ENCODE results near the gene RAB27A. TPM values are rescaled to one million over a fixed set of nuclear protein-coding genes. Genes with fewer than 3 reads are reported as not detected.

Gene RAB27A
- polyA plus RNA-seq, 4 donors, result 15.5 to 19.2 (median 18.2) TPM

GRCh38 chr15:55230953-55231352, 58.7 kb downstream of the RAB27A start:
- DNase-seq (ENCODE audit: low read depth in 4 of 4, low spot score in 2 of 4), result no peak

DNA sequence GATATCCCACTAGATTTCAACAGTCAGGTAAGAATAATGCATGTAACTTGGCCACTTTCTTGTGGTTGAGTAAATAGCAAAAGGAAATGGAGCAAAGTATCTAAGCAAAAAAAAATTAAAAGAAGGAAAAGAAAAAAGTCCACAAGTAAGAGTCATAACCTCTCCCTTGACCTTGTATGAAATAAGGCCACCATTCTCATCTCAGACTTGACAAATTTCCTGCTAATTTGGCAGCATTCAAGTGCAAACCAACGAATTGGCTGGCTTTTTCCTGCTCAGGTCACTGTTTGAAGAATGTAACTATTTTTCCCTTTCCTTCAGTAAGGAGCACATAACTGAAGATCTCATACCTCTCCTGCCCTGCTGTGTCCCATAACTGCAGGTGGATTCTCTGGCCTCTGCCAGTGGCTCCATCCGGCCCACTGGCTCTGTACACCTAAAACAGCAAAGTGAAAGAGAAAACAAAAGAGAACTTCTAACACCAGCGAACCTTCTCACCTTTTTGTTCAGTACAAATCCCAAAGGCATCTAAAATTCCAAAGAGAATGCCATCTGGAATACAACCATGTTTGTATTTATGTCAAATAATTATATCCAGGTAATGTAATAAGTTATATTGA, 59.5 kb downstream of the RAB27A start:
- no peak for DNase-seq (ENCODE audit: low read depth in 4 of 4, low spot score in 2 of 4)

DNA sequence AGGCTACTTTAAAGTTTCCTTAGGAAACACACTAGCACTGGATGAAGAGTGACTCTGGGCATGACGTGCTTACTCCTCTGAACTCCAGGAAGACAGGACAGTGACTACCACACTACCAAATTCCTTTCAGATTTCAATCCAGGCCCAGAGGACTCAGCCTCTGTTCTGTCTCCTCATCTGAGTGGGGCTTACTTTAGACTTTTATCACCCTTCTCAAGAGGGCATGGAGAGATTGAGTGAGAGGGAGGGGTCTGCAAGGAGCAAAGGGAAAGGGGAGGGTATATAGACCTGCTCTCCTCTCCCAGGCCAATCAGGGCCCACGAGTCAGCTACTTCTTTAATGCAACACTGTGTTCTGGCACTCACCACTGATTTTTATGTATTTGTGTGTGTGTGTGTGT, 63.5 kb downstream of the RAB27A start:
- DNase-seq (ENCODE audit: low read depth in 4 of 4, low spot score in 2 of 4), result no peak

DNA sequence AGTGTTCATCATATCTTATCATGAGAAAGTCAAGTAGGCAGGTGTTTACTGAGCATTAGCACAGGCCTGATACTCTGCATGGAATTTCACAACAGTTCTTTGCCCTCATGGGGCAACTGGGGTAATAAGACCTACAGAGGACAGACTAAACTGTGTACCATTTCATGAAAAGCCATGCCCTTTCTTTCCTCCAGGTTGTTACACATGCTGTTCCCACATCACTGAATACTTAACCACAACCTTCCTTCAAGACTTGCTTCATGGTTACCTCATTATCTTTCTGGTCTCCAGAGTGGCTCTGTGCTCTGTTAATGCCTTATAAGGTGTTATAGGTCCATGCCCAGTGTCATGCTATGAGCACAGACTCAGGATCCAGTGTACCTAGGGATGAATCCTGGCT, 64.7 kb downstream of the RAB27A start:
- DNase-seq (ENCODE audit: low read depth in 4 of 4, low spot score in 2 of 4), result no peak

DNA sequence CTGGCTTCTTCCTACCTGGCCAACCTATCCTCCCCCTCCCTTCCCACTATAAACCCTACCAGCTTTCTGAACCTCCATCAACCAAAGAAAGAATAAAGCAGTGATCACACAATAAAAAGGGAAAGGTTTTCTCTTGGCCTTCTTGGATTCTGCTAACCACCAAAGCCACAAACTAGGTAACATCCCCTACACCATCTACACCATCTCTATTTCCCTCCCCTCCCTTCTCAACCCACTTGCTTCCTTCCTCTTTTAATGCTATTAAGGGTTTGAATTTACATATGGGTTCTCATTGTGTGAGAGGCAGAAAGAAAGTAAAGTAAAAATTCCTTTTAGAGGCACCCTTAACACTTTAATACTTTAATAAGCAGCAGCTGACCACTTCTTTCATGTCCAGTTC, 67.0 kb downstream of the RAB27A start:
- no peak for DNase-seq (ENCODE audit: low read depth in 4 of 4, low spot score in 2 of 4)

DNA sequence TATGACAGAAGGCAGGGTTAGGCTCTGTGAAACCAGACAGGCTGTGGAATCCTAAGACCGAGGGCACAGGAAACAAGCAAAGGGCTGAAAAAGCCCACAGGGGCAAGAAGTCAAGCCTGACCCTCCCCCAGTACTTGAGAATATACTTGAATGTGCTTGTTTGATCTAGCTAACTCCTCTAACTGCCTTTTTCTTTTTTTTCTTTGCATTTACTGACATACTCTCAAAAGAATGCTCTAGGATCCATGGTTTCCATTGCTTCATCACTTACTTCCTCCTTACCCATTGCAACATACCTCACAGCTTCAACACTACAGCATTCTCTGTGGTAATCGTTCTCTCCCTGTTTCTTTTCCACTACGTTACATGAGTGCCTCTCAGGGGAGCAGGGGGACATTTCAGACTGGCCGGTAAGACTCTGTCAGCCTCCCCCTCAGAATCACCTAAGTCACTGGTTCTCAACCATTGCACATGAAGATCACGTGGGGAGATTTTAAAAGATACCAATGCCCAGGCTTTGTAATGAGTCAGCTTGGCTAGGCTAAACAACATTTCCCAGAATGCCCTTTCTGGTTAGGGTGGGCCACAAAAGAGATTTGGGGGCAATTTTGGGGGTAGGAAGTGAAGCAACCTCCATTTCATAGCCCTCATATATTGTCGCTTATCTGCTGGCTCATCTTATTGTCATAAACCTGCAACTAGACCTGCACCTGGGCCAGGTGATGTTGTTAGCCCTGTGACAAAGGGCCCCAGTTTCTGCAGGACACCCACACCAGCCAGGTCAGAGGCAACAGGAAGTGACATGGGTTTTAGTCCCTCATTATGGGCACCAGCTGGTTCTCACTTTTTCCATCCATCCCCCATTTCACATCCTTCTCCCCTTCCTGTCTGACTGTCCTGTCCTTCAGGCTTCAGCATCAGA, 68.3 kb downstream of the RAB27A start:
- DNase-seq (ENCODE audit: low read depth in 4 of 4, low spot score in 2 of 4), result no peak

GRCh38 chr15:55220606-55221005, 69.0 kb downstream of the RAB27A start:
- DNase-seq (ENCODE audit: low read depth in 4 of 4, low spot score in 2 of 4), result no peak

DNA sequence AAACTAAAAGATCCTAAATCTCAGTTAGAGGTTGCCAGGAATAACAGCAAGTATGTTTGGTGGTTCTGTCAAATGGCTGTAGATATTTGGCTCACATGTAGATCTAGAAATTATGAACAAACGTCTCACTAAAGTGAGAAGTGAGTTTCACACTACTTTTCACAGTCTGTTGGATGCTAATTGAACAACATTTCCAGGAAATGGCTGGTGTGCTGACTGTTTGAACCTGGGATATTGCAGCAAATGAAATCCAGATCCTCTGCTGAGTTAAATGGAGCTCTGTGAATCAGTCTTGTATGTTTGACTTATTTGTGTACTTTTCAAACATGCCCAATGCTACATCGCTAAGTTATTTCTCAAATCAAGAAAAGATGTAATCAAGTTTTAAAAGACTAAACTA, 71.6 kb downstream of the RAB27A start:
- DNase-seq (ENCODE audit: low read depth in 4 of 4, low spot score in 2 of 4), result no peak

GRCh38 chr15:55204464-55204863, 85.1 kb downstream of the RAB27A start:
- DNase-seq (ENCODE audit: low read depth in 4 of 4, low spot score in 2 of 4), result no peak

- DNase-seq (ENCODE audit: low read depth in 4 of 4, low spot score in 2 of 4), result no peak
Observed at GRCh38 chr15:55202206-55202605, 87.4 kb downstream of the RAB27A start.

- no peak for DNase-seq (ENCODE audit: low read depth in 4 of 4, low spot score in 2 of 4)
Observed at GRCh38 chr15:55198706-55199105, 90.9 kb downstream of the RAB27A start.

GRCh38 chr15:55197719-55198118, 91.9 kb downstream of the RAB27A start:
- no peak for DNase-seq (ENCODE audit: low read depth in 4 of 4, low spot score in 2 of 4)

DNA sequence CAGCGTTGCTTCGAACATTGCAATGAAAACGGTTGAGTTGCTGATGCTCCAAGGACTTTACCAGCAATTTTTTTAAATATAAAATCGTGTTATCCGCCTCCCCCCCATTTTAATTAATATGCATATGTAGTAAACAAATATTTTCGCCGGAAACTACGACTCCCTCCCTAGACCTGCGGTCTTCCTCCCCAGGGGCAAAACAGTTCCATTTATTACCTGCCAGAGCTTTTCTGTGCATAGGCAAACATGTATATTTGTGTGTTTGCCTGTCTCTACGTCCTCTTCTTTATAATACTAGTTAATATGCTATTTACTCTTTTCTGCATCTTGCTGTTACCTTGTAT, 92.3 kb downstream of the RAB27A start:
- no peak for DNase-seq (ENCODE audit: low read depth in 4 of 4, low spot score in 2 of 4)

GRCh38 chr15:55196458-55197361, 92.9 kb downstream of the RAB27A start, which contains the start of gene RSL24D1:
Gene RSL24D1, minus strand, starts transcription at chr15:55196941. Its CDS starts 51 bp downstream, at chr15:55196890.
- peak; percentile 95 to 99 (median 96) for DNase-seq (ENCODE audit: low read depth in 4 of 4, low spot score in 2 of 4)

- no peak for DNase-seq (ENCODE audit: low read depth in 4 of 4, low spot score in 2 of 4)
Observed at GRCh38 chr15:55195996-55196395, 93.6 kb downstream of the RAB27A start.

DNA sequence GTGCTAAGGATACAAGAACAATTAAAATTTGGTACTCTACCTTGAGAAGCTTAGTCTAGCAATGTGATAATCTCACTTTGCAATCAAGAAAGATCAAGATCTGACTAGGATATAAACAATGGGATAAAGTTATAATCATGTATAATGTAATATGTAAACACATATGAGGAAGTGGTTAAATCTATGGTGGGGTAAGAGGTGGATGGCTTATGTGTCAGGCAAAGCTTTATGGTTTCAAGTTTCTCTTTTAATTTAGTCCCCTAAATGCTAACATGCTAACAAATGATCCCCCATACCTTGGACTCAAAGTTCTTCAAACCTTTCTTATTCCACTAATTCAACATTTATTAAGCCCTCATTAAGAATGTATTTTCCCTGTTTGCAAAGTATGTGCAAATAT, 95.4 kb downstream of the RAB27A start:
- no peak for DNase-seq (ENCODE audit: low read depth in 4 of 4, low spot score in 2 of 4)

DNA sequence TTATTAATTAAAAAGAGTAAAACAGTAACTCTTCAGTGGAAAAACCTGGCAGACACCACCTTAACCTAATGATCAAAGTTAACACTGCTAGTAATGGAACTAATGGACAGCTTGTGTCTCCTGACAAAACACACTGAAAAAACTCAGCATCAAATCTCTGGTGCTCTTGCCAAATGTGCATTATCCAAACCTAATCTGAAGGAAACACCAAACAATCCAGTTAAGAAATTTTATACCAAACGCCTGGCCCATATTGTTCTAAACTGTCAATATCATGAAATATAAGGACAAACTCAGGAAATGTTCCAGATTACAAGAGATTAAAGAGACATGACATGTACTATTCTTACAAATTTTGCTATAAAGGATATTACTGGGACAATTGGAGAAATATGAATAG, 103.3 kb downstream of the RAB27A start:
- no peak for DNase-seq (ENCODE audit: low read depth in 4 of 4, low spot score in 2 of 4)

DNA sequence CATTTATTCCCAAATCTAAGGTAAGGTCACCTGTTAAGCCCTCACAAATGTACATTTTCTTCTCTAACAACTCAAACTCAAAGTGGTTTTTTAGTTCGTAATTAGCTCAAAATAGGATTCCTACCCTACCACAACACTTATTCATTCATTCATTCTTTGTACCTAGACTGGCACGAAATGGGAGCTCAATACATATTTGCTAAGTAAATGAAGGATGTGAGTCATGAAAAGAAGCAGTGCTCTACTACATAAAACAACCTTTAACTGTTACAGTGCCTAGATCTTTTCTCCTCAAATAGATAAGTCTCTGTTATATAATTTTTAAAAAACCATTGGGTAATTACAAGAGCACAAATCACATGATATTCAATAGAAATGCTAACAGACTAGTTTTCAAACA, 105.9 kb downstream of the RAB27A start:
- no peak for DNase-seq (ENCODE audit: low read depth in 4 of 4, low spot score in 2 of 4)

DNA sequence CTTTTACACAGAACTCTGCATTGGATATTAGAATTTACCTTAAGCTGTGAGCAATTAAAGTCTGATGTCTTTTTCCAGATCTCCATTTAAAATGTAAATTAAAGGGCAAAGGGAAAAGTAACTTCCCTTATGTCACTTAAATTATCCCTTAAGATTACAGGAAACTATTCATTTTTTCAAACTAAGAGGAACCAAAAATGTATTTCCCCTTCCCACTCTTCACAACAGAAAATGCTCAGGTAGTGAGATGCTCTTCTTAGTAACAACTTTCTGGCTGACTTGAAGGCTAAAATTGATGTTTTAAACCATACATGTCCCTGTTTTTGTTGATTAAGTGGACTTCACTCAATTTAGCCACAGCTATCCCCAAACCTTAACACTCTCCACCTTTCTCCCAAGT, 110.5 kb downstream of the RAB27A start:
- no peak for DNase-seq (ENCODE audit: low read depth in 4 of 4, low spot score in 2 of 4)

DNA sequence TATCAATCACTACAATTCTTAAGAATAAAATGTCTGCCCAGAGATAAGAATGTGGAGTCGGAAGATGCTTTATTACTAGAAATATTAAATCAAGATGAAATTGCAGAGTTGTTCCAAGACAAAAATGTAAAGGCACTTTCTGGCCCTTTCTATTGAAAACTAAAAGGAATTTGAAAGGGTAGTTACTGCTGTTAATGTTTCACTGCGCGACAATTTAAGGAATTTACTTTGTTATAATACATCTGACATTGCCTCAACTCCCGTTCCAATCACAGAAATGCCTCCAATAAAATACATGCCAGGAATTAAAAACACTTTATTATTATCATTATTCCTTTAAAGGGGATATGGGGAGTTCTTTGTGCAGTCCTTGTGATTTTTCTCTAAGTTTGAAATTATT, 119.3 kb downstream of the RAB27A start:
- peak in 1 of 4 donors; percentile 23 for DNase-seq (ENCODE audit: low read depth in 4 of 4, low spot score in 2 of 4)

DNA sequence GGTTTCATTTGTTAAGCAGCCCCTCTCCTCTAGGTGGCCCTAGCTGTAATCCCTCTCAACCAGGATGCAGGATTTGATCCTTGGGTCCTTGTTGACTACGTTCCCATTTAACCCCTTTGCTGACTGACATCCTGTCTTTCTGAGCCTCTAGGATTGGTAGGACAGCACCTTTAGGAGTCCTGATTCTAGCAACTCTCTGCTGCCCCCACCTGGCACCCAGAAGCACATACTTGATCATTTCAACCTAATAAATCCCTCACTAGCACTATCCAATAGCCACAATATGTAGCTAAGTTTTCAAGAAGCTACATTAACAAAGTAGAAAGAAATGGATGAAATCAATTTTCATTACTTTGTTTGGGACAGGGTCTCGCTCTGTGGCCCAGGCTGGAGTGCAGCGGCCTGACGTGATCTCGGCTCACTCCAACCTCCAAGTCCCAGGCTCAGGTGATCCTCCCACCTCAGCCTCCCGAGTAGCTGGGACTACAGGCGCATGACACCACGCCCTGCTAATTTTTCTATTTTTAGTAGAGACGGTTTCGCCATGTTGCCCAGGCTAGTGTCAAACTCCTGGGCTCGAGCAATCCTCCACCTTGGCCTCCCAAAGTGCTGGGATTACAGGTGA, 121.2 kb downstream of the RAB27A start:
- peak in 1 of 4 donors; percentile 32 for DNase-seq (ENCODE audit: low read depth in 4 of 4, low spot score in 2 of 4)

Data from left renal cortex interstitium (tissue), 4 donors.